ENCODE results near the gene UBL5.
"Not testable (repeated sequence)": the region's sequence is repeated elsewhere in the genome, so short reads cannot be mapped to it uniquely, and the experiment has no call there.

Gene UBL5

DNA sequence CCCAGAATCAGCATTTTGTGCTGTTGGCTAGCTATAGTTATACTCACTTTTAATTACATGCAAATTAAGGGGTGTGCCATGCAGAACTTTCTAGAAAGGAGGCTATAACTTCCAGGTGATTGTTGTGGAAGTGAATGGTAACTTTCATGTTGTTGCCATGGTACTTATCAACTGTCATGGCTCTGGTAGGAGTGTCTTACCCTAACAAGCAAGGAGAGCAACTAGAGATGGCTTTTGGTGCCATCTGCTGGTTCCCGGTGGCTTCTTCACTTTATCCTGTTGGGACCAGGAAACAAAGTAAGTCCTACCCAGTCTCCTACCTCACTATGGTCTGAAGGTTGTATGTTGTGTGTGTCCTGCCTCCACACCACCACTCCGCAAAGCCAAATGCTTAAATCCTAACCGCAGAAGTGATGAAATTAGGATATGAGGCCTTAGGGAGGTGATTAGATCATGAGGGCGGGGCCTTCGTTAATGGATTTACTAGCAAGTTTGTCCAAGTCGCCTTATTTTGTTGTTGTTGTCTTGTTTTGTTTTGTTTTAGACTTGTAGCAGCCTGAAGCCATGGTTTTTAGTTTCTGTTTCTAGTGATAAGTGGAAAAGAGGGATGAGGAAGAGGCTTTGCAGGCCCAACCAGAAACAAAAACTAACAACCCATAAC is 31.5 kb upstream of the UBL5 start:
- Mint-ChIP-seq H3K27me3 (no peaks in the 10 kb centered on the region), H3K4me3 (no peak overlapping the region), H3K9me3 (no peaks in the 10 kb centered on the region), H3K36me3 (peaks cover 0 to 2% of the 10 kb centered on the region in 2 donors), H3K4me1 (peaks cover 7 to 12% of the 10 kb centered on the region in 2 donors), H3K27ac (no peak overlapping the region)
- peak; percentile 80 for DNase-seq
- peak; percentile 53 to 60 for ATAC-seq (replicated peaks)

DNA sequence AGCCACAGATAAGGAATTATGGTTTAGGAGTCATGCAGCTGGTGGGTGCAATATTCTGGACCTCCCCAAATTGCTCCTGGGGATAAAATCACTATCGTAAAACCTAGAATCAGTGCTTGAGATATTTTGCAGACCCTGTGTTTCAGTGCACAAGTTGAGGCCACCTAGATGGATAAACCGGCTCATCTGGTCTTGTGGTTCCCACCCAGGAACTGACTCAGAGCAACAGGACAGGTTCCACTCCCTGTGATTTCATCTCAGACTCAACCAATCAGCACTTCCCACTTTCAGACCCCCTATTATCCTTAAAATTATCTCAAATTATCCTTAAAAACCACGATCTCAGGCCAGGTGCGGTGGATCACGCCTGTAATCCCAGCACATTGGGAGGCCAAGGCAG is 29.8 kb upstream of the UBL5 start:
- ATAC-seq (replicated peaks) (no peak), DNase-seq (no peak)
- peaks cover 2 to 4% of the 10 kb centered on the region in 2 donors for H3K36me3 Mint-ChIP-seq
- no peak overlapping the region for H3K27ac Mint-ChIP-seq
- no peaks in the 10 kb centered on the region for H3K27me3 Mint-ChIP-seq
- peaks cover 4 to 6% of the 10 kb centered on the region in 2 donors for H3K4me1 Mint-ChIP-seq
- no peaks in the 10 kb centered on the region for H3K9me3 Mint-ChIP-seq
- H3K4me3 Mint-ChIP-seq: no peak overlapping the region

DNA sequence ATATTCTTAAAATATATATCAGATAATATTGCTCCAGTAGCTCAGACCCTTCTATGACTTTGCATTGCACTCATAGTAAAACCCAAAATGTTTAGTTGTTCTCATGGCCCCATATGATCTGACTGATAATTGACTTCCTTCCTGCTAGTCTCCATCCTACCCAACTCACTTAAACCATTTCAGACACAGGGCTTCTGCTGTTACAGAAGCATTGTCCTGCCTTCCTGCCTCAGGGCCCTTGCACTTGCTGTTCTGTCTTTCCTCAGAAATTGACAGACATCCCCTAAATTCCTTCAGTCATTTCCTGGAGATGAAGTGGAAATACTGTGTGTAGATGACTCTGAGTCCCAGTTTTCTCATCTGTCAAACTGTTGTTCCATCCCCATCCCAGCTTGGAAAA is 28.6 kb upstream of the UBL5 start:
- Mint-ChIP-seq H3K27me3 (no peaks in the 10 kb centered on the region), H3K4me3 (no peak overlapping the region), H3K9me3 (no peaks in the 10 kb centered on the region), H3K36me3 (peaks cover 2 to 12% of the 10 kb centered on the region in 2 donors), H3K27ac (no peak overlapping the region), H3K4me1 (no peaks in the 10 kb centered on the region)
- ATAC-seq (replicated peaks) (no peak), DNase-seq (no peak)

DNA sequence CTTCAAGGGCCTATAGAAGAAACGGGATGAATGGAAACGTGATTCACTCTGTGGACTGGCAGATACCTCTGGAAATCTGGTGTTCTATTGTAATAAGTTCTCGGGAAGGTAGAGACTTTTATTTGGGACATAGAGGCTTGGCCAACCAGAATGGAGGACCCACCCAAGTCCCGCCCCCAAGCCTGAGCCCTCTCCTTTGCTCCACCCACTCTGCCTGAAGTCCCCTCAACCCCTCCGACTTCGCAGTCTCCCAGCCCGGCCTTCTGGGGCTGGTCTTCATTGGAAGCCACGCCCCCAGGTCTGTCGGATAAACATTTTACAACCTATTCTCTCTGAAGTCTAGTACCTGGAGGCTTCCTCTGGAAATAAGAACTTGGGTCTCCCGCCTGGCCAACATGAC is 25.7 kb upstream of the UBL5 start:
- no peaks in the 10 kb centered on the region for H3K9me3 Mint-ChIP-seq
- no peak for DNase-seq
- no peaks in the 10 kb centered on the region for H3K27me3 Mint-ChIP-seq
- H3K36me3 Mint-ChIP-seq: peaks cover 4 to 18% of the 10 kb centered on the region in 2 donors
- ATAC-seq (replicated peaks): no peak
- no peak overlapping the region for H3K4me3 Mint-ChIP-seq
- H3K27ac Mint-ChIP-seq: no peak overlapping the region
- H3K4me1 Mint-ChIP-seq: no peaks in the 10 kb centered on the region

DNA sequence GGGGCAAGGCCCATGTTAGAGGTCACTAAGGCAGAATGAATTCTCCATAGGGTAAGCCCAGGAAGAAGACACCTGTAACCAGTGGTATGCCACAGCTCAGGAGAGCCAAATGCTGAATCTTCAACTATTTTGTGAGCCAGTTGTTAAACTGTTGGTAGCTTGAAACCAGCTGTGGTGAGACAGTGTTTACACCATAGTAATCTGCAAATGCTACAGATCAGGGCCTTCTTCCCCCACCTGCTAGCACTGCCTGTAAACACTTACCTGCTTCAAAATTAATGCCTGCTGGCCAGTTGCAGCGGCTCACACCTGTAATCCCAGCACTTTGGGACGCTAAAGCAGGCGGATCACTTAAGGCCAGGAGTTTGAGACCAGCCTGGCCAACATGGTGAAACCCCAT is 20.9 kb upstream of the UBL5 start:
- no peak overlapping the region for H3K4me3 Mint-ChIP-seq
- H3K27me3 Mint-ChIP-seq: no peaks in the 10 kb centered on the region
- H3K9me3 Mint-ChIP-seq: no peaks in the 10 kb centered on the region
- H3K27ac Mint-ChIP-seq: no peak overlapping the region
- peaks cover 0 to 2% of the 10 kb centered on the region in 2 donors for H3K4me1 Mint-ChIP-seq
- no peak for ATAC-seq (replicated peaks)
- DNase-seq: no peak
- H3K36me3 Mint-ChIP-seq: peaks cover 16 to 43% of the 10 kb centered on the region in 2 donors

DNA sequence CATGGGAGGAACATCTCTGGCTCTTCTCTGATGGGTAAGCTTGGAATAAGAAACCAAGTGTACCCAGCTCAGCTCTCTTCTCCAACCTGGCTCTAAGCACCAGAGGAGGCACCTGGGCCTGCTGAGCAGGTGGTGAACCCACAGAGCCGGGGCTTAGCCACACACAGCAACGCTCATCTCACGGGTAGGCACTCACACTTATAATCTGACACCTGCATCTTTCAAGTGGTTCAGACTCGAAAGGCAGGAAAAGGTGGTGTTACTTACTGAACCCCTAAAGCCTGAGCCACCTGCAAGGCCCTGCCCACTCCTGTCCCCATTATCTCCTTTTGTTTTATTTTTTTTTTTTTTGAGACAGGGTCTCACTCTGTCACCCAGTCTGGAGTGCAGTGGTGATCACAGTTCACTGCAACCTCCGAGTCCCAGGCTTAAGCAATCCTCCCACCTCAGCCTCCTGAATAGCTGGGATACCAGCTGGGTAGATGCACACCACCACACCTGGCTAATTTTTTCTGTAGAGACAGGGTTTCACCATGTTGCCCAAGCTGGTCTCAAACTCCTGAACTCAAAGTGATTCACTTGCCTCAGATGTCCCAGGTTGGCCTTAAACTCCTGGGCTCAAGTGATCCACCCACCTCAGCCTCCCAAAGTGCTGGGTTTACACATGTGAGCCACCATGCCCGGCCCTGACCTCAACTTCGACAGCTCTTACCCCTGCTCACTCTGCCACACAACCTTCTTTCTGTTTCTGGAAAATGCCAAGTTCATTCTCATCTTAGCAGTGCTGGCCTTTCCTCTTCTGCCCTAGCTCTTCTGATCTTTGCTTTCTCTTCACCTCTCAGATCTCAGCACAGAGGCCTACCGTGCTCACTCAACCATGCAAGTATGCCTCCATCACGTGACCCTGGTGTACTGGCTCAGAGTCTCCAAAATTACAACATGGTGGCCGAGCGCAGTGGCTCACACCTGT is 18.6 kb upstream of the UBL5 start:
- H3K36me3 Mint-ChIP-seq: peaks cover 20 to 39% of the 10 kb centered on the region in 2 donors
- no peak for ATAC-seq (replicated peaks)
- H3K27ac Mint-ChIP-seq: no peak overlapping the region
- H3K9me3 Mint-ChIP-seq: no peaks in the 10 kb centered on the region
- peaks cover 0 to 2% of the 10 kb centered on the region in 2 donors for H3K4me1 Mint-ChIP-seq
- no peak overlapping the region for H3K4me3 Mint-ChIP-seq
- no peak for DNase-seq
- no peaks in the 10 kb centered on the region for H3K27me3 Mint-ChIP-seq

DNA sequence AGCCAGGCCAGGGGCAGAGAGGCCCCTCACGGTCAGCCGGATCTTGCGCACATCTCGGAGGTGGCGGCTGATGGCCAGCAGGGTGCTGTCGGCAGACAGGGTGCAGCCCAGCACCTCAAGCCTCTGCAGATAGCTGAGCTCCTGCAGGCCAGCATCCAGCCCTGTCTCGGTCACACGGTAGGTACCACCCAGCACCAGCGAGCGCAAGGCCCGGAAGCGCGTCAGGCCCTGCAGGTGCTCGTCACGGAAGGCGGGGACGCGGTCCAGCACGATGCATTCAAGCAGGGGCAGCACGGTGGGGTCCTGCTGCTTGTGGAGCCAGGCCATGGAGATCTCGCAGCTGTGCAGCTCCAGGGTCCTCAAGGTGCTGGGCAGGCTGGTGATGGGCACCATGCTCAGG is 16.6 kb upstream of the UBL5 start:
- Mint-ChIP-seq H3K9me3 (peaks cover 0 to 1% of the 10 kb centered on the region in 2 donors), H3K27me3 (no peaks in the 10 kb centered on the region), H3K27ac (peak overlapping the region; percentile 9), H3K4me1 (peaks cover 0 to 2% of the 10 kb centered on the region in 2 donors), H3K4me3 (no peak overlapping the region), H3K36me3 (peaks cover 30 to 48% of the 10 kb centered on the region in 2 donors)
- ATAC-seq (replicated peaks) (no peak), DNase-seq (no peak)

DNA sequence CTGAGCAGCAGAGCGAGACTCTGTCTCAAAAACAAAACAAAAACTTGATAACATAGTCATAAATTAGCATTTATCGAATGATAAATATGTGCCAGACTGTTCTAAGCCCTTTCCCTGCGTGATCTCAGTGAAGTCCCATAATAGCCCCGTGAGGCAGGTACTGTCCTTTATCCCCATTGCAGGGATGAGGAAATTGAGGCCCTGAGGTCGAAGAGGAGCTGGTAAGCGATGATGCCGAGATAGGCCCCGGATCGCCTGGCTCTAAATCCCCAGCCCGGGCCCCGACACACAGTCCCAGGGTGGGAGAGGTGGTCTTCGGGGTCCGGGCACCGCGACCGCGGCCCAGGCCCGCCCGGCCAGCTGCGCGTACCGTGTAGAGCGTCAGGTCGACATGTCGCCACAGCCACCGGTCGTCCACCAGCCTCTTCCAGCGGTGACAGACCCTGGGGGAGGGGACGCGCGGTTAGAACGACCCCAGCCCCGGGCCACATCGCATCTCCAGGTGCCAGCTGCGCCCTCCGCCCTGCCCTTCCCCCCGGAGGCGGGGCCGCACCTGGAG is 9.5 kb upstream of the UBL5 start:
- H3K27me3 Mint-ChIP-seq: no peaks in the 10 kb centered on the region
- peak overlapping the region; percentile 98 for H3K27ac Mint-ChIP-seq

DNA sequence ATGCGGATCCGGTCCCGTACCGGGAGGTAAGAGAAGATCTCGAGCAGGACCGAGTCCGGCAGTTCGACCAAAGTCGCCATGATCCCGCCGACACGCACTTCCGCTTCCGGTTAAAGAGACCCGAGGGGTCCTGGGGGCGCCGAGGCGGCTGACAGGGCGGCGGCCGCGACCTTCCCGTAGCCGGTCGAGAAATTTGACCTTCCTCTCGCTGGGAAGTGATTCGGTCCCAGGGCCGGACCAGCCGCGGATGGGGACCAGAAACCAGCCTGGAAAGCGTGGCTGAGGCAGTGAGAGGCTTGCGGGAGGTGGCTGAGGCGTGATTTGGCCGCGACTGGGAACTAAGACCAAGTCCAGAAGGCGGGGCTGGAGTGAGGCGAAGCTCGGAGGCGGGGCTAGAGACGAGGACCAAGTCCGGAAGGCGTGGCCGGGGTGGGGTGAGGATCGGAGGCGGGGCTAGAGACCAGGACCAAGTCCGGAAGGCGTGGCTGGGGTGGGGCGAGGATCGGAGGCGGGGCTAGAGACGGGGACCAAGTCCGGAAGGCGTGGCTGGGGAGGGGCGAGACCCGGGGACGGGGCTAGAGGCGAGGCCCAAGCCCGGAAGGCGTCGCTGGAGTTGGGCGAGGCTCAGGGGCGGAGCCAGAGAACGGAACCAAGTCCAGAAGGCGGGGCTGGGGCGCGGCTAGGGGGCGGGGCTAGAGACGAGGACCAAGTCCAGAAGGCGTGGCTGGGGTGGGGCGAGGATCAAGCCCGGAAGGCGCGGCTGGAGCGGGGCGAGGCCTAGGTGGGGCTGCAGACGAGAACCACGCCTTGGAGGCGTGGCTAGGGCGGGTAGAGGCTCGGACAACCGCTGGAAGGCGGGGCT is 8.8 kb upstream of the UBL5 start, which contains the start of gene FBXL12:
Gene FBXL12 (minus strand): TSS at position 346 of the 862 bp plus-strand sequence. CDS start 266 bp downstream, at position 80.
- peak within 1 kb of the TSS; percentile 98 for H3K27ac Mint-ChIP-seq
- peaks cover 6 to 7% of the 10 kb centered on the region in 2 donors for H3K9me3 Mint-ChIP-seq
- peaks cover 22 to 33% of the 10 kb centered on the region in 2 donors for H3K36me3 Mint-ChIP-seq
- H3K4me3 Mint-ChIP-seq: peak within 1 kb of the TSS; percentile 95 to 98
- peak; percentile 100 for DNase-seq
- H3K27me3 Mint-ChIP-seq: no peaks in the 10 kb centered on the region
- H3K4me1 Mint-ChIP-seq: peaks cover 10 to 30% of the 10 kb centered on the region in 2 donors
- peak; percentile 87 to 90 for ATAC-seq (replicated peaks)

More for the DNA sequence above, 9.5 kb upstream of the UBL5 start:
- ATAC-seq (replicated peaks) (no peak), DNase-seq (no peak)
- Mint-ChIP-seq H3K36me3 (peaks cover 25 to 33% of the 10 kb centered on the region in 2 donors), H3K4me1 (peaks cover 10 to 30% of the 10 kb centered on the region in 2 donors), H3K4me3 (peak overlapping the region; percentile 95 to 98), H3K9me3 (peaks cover 6 to 7% of the 10 kb centered on the region in 2 donors)

DNA sequence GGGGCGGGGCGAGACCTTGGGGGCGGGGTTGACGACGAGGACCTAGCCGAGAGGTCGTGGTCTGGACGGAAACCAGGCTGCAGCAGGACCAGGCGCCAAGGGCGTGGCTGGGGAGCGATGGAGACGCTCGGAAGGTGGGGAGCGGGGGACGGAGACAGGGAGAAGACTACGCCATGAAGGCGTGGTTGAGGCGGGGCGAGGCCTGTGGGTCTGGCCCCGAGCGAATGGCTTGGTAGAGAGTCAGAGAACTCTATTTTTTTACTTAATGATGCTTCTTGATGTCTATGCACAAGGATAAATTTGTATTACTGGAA is 8.2 kb upstream of the UBL5 start:
- H3K36me3 Mint-ChIP-seq: peaks cover 21 to 31% of the 10 kb centered on the region in 2 donors
- H3K27me3 Mint-ChIP-seq: no peaks in the 10 kb centered on the region
- H3K4me3 Mint-ChIP-seq: peak overlapping the region; percentile 95 to 98
- peak overlapping the region; percentile 98 for H3K27ac Mint-ChIP-seq
- H3K9me3 Mint-ChIP-seq: peaks cover 6 to 7% of the 10 kb centered on the region in 2 donors
- H3K4me1 Mint-ChIP-seq: peaks cover 10 to 30% of the 10 kb centered on the region in 2 donors
- DNase-seq (no peak), ATAC-seq (replicated peaks) (no peak)

DNA sequence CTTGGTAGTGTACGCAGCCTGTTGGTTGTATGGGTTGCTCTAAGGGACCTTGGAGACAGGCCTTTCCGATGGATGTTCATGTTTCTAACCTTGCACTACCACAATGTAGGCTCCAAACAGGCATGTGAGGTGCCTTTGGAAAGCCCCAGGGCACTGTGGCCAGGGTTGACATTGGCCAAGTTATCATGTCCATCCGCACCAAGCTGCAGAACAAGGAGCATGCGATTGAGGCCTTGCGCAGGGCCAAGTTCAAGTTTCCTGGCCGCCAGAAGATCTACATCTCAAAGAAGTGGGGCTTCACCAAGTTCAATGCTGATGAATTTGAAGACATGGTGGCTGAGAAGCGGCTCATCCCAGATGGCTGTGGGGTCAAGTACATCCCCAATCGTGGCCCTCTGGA is 7.7 kb upstream of the UBL5 start:
- not testable (repeated sequence) for H3K27ac Mint-ChIP-seq; ATAC-seq (replicated peaks); H3K27me3 Mint-ChIP-seq; H3K9me3 Mint-ChIP-seq; DNase-seq
- H3K4me3 Mint-ChIP-seq: peak overlapping the region; percentile 95 to 98
- H3K36me3 Mint-ChIP-seq: peaks cover 17 to 26% of the 10 kb centered on the region in 2 donors
- H3K4me1 Mint-ChIP-seq: peaks cover 10 to 30% of the 10 kb centered on the region in 2 donors

DNA sequence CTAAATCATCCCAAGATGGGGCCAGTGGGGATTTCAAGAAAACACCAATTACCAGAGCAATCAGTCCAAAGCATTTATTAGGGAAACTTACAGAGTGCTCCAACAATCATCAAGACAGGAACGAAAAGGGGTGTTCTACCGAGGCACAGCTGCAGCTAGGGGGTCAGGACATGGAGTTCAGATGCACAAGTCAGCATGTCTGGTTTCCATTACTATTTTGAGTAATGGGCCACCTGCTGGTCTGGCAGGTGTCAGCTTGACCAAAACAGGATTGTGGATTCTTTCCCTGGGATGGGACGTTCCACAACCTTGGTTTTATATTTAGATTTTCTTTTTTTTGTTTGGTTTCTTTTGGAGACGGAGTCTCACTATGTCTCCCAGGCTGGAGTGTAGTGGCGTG is 3.9 kb upstream of the UBL5 start:
- H3K4me3 Mint-ChIP-seq: no peak overlapping the region

DNA sequence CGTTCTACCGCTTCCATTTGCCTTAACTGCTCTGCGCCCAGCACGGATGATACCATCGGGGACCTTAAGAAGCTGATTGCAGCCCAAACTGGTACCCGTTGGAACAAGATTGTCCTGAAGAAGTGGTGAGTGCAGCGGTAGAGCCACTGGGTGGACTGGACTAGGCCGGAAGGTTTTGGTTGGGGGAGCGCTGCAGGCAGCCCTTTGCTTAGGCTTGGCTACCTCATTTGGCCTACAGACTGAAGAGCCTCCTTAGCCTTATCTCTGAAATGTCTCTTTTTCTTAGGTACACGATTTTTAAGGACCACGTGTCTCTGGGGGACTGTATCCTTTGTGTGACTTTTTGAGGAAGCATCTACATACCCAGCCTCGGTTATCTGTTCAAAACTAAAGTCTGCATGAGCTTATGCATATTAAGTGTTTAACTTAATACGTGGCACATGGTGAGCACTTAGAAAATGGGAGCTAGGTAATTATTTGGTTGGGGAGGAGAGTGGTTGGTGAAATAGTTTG is 889 bp downstream of the UBL5 start:
- Mint-ChIP-seq H3K4me1 (peaks cover 12 to 29% of the 10 kb centered on the region in 2 donors), H3K27me3 (no peaks in the 10 kb centered on the region), H3K27ac (peak overlapping the region; percentile 51), H3K36me3 (peaks cover 6 to 19% of the 10 kb centered on the region in 2 donors), H3K9me3 (no peaks in the 10 kb centered on the region), H3K4me3 (peak overlapping the region; percentile 92 to 100)
- ATAC-seq (replicated peaks) (no peak), DNase-seq (no peak)

More for the DNA sequence above, 3.9 kb upstream of the UBL5 start:
- no peak for ATAC-seq (replicated peaks)
- Mint-ChIP-seq H3K27me3 (no peaks in the 10 kb centered on the region), H3K36me3 (peaks cover 4 to 16% of the 10 kb centered on the region in 2 donors), H3K4me1 (peaks cover 13 to 32% of the 10 kb centered on the region in 2 donors), H3K27ac (no peak overlapping the region), H3K9me3 (no peaks in the 10 kb centered on the region)
- no peak for DNase-seq

Data from stimulated activated naive B cell treated with anti-CD40 and anti-IgM and Interleukin-4, amounts not matched to agents 10 μg/mL and 1 μg/mL and 100 μg/mL, for 72 hours (primary cell).